ENCODE measurements around the gene MIOS. TPM values are rescaled to one million over a fixed set of nuclear protein-coding genes. Genes with fewer than 3 reads are reported as not detected.

Gene MIOS
- total and polyA plus RNA-seq, 3 donors from 2014 or later, result 35.9 to 66.0 (median 51.3) TPM

DNA sequence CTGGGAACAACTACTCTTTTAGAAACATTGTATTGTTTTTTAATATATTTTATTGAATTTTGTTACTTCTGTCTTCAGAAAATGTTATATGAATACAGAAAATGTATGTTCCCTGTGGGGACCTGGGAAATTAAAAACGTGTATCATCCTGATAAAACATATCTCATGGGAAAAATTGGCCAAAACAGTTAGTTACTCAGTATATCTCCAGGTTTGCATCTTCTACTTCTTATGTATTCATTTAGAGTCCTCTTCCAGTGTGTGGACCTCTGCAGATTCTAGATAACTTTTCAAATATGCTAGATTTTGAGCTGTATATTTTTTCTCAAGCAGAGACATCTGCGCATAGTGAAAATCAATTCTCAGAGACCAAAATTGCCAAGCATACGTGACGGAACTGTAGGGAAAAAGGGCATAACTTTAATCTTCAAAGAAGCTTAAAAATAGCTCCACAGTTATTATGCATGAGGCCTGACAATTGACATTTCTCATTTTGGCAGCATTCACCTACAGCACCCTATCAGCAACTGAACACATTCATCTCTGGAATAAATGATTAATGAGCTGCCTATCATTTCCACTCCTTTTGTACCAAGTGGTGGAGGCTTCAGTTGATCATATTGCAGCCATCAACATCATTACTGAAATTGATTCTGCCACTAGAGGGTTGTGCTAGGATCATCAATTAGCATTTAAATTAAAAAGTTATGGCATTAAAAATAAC, 47.5 kb downstream of the MIOS start:
- intact Hi-C loops (cut with DNase I; ENCODE audit: low total_unique reads), result no loop called here
- Histone ChIP-seq H3K9me3 (no peaks in the 10 kb centered on the region), H3K27me3 (no peaks in the 10 kb centered on the region), H3K4me3 (no peak overlapping the region), H3K27ac (no peak overlapping the region), H3K36me3 (ENCODE audit: low read depth, missing control alignments) (no peaks in the 10 kb centered on the region), H3K4me1 (peaks cover 4% of the 10 kb centered on the region)
- WGBS, 2 donors, result 48 to 56% methylated on average over 4 of the region's 4 CpGs
- DNase-seq, result no peak
- TF ChIP-seq POLR2A (IDR thresholded peaks at IDR 0.05), result no peak
- TF ChIP-seq, protein P1, sequence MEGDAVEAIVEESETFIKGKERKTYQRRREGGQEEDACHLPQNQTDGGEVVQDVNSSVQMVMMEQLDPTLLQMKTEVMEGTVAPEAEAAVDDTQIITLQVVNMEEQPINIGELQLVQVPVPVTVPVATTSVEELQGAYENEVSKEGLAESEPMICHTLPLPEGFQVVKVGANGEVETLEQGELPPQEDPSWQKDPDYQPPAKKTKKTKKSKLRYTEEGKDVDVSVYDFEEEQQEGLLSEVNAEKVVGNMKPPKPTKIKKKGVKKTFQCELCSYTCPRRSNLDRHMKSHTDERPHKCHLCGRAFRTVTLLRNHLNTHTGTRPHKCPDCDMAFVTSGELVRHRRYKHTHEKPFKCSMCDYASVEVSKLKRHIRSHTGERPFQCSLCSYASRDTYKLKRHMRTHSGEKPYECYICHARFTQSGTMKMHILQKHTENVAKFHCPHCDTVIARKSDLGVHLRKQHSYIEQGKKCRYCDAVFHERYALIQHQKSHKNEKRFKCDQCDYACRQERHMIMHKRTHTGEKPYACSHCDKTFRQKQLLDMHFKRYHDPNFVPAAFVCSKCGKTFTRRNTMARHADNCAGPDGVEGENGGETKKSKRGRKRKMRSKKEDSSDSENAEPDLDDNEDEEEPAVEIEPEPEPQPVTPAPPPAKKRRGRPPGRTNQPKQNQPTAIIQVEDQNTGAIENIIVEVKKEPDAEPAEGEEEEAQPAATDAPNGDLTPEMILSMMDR (IDR thresholded peaks at IDR 0.05), result no peak

DNA sequence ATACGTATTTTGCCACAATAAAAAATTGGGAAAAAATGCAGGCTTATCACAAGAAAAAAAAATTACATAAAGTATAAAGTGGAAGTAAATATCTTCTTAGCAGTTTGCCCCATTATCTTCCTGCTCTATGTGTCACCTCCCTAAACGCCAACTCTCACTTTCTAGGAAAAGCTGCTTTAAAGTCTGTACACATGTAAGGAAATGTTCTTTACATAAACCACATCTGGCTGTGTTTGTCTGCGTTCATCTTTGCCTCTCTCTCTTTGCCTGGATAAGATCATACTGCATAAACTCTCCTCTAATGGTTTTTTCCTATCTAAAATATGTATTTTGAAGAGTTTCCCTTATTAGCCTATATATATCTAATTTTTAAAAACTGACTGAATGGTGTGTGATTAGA, 50.9 kb downstream of the MIOS start:
- Histone ChIP-seq H3K27ac (no peak overlapping the region), H3K4me1 (peaks cover 4% of the 10 kb centered on the region), H3K4me3 (no peak overlapping the region), H3K36me3 (ENCODE audit: low read depth, missing control alignments) (no peaks in the 10 kb centered on the region), H3K9me3 (no peaks in the 10 kb centered on the region), H3K27me3 (no peaks in the 10 kb centered on the region)
- WGBS, 2 donors, result 56 to 62% methylated on average over 3 of the region's 3 CpGs
- TF ChIP-seq POLR2A (IDR thresholded peaks at IDR 0.05), result no peak
- TF ChIP-seq, protein P1 (IDR thresholded peaks at IDR 0.05), result no peak
- intact Hi-C loops (cut with DNase I; ENCODE audit: low total_unique reads), result no loop called here
- no peak for DNase-seq

DNA sequence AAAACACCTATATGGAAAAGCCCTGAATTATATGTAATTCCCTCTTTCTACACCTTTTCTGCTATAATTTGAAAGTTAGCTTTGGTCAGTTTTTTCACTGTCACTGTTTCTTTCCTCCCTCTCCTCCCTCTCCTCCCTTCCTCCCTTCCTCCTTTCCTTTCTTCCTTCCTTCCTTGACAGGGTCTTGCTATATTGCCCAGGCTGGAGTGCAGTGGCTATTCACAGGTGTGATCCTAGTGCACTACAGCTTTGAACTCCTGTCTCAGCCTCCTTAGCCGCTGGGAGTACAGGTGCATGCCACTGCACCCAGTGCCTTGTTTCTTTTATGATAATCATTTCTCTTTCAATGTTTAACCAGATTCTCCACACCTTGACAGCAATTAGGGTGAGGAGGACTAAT, 51.7 kb downstream of the MIOS start:
- Histone ChIP-seq H3K27ac (no peak overlapping the region), H3K4me3 (no peak overlapping the region), H3K27me3 (no peaks in the 10 kb centered on the region), H3K9me3 (no peaks in the 10 kb centered on the region), H3K4me1 (peaks cover 4% of the 10 kb centered on the region), H3K36me3 (ENCODE audit: low read depth, missing control alignments) (no peaks in the 10 kb centered on the region)
- TF ChIP-seq, protein P1 (IDR thresholded peaks at IDR 0.05), result no peak
- TF ChIP-seq POLR2A (IDR thresholded peaks at IDR 0.05), result no peak
- WGBS, 2 donors, result 46 to 56% methylated on average over 1 of the region's 1 CpG
- DNase-seq, result no peak
- intact Hi-C loops (cut with DNase I; ENCODE audit: low total_unique reads), result no loop called here

- no peak for DNase-seq
- Histone ChIP-seq H3K27ac (no peak overlapping the region), H3K9me3 (no peaks in the 10 kb centered on the region), H3K4me1 (no peaks in the 10 kb centered on the region), H3K4me3 (no peak overlapping the region), H3K36me3 (ENCODE audit: low read depth, missing control alignments) (no peaks in the 10 kb centered on the region), H3K27me3 (no peaks in the 10 kb centered on the region)
- 84 to 85% methylated on average over 1 of the region's 1 CpG for WGBS, 2 donors
- TF ChIP-seq POLR2A (IDR thresholded peaks at IDR 0.05), result no peak
- TF ChIP-seq, protein P1 (IDR thresholded peaks at IDR 0.05), result no peak
- intact Hi-C loops (cut with DNase I; ENCODE audit: low total_unique reads), result no loop called here
These were observed 53.6 kb downstream of the MIOS start for GRCh38 chr7:7620236-7620635.

GRCh38 chr7:7620644-7621210, 54.0 kb downstream of the MIOS start:
- no peak for DNase-seq
- intact Hi-C loops (cut with DNase I; ENCODE audit: low total_unique reads), result no loop called here
- no peak overlapping the region for H3K27ac ChIP-seq
- H3K36me3 ChIP-seq (ENCODE audit: low read depth, missing control alignments), result no peaks in the 10 kb centered on the region
- no peaks in the 10 kb centered on the region for H3K9me3 ChIP-seq
- H3K4me1 ChIP-seq, result no peaks in the 10 kb centered on the region
- H3K4me3 ChIP-seq, result no peak overlapping the region
- no peaks in the 10 kb centered on the region for H3K27me3 ChIP-seq
- TF ChIP-seq, protein P1 (IDR thresholded peaks at IDR 0.05), result no peak
- TF ChIP-seq POLR2A (IDR thresholded peaks at IDR 0.05), result no peak
